ENCODE data around the gene SLAMF7. TPM values are rescaled to one million over a fixed set of nuclear protein-coding genes. Genes with fewer than 3 reads are reported as not detected.
"Not testable (repeated sequence)": the region's sequence is repeated elsewhere in the genome, so short reads cannot be mapped to it uniquely, and the experiment has no call there.

The SLAMF7 gene
- total RNA-seq, 2 donors from 2014 or later: 2.2 to 12.9 TPM

DNA sequence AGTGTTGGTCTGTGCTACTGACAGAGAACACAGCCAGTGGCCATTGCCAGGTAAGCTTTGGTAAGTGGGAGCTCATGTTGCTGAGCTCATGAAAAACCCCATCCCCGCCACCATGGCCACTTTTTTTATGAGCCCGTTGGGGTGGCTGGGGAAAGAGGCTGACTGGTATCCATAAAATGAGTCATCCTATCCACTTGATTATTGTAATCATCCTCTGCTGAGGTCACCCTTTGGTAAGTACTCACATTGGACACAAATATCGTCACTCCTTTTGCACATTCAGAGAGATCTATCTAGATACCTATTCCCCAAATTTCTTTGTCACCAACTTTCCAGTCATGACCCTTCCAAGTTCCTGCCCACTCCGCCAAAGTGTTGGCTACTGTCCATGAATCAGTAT is 22.0 kb downstream of the SLAMF7 start:
- no peak for DNase-seq
- ATAC-seq: no peak
- intact Hi-C loops (cut with DNase I, micrococcal nuclease): no loop called here

DNA sequence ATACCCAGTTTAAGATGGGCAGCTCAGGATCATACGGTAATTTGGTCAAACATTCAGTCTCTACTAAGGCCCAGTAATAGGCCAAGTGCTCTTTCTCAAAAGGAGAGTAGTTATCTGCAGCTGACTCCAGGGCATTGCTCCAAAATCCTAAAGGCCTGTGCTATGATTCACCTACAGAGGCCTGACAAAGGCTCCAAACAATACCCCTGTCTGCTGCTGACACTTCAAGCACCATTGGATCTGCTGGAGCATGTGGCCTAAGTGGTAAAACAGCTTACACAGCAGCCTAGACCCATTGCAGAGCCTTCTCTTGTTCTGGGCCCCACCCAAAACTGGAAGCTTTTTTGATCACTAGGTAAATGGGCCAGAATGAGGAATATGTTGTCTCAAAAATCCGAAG is 22.8 kb downstream of the SLAMF7 start:
- DNase-seq: no peak
- intact Hi-C loops (cut with DNase I, micrococcal nuclease): no loop called here
- ATAC-seq: no peak

DNA sequence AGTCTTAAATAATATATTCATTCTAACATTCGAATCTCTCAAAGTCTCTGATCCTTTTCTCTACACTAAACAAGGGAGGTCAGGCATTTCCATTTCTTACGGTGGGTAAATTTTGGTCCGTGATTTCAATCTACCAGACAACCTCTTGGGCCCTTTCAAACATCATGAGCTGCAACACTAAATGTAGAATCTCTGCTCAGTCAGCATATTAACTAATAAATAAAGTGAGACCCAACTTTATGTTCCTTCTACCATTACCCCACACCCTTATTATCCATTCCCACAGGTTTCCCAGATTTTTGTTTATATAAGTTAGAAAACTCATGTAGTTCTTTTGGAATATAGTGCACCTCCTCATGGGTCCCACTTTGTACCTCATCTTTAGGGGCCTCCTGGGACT is 24.9 kb downstream of the SLAMF7 start:
- intact Hi-C loops (cut with DNase I, micrococcal nuclease): no loop called here
- ATAC-seq (no peak), DNase-seq (no peak)

GRCh38 chr1:160767395-160768294 is 28.6 kb downstream of the SLAMF7 start:
- DNase-seq (no peak), ATAC-seq (no peak)
- intact Hi-C loops (cut with DNase I, micrococcal nuclease): no loop called here

- intact Hi-C loops (cut with DNase I, micrococcal nuclease): no loop called here
- DNase-seq (peak; percentile 52 to 66), ATAC-seq (peak; percentile 74)
Measured at GRCh38 chr1:160768295-160768657, 29.2 kb downstream of the SLAMF7 start.

DNA sequence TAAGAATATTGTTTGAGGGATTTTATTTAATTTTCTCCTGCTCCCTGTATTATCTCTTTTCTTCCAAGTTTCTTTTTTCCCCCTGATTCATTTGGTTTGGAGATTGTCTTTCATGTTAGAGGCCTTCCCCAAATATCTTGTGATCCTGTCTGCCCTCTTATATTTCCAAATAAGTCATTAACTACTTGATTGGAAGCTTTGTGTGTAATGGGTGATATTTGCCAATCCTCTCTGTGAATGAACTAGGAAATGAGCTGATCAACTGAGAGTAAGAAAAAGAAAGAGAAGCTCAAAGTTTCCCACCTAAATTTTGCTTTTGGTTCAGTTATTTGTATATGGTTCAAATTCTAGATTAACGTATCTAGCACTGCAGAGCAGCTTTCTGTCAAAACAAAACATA is 33.3 kb downstream of the SLAMF7 start:
- DNase-seq: no peak
- ATAC-seq: no peak
- intact Hi-C loops (cut with DNase I, micrococcal nuclease): no loop called here

GRCh38 chr1:160773093-160773492 is 34.0 kb downstream of the SLAMF7 start:
- ATAC-seq (no peak), DNase-seq (no peak)
- intact Hi-C loops (cut with DNase I, micrococcal nuclease): no loop called here

DNA sequence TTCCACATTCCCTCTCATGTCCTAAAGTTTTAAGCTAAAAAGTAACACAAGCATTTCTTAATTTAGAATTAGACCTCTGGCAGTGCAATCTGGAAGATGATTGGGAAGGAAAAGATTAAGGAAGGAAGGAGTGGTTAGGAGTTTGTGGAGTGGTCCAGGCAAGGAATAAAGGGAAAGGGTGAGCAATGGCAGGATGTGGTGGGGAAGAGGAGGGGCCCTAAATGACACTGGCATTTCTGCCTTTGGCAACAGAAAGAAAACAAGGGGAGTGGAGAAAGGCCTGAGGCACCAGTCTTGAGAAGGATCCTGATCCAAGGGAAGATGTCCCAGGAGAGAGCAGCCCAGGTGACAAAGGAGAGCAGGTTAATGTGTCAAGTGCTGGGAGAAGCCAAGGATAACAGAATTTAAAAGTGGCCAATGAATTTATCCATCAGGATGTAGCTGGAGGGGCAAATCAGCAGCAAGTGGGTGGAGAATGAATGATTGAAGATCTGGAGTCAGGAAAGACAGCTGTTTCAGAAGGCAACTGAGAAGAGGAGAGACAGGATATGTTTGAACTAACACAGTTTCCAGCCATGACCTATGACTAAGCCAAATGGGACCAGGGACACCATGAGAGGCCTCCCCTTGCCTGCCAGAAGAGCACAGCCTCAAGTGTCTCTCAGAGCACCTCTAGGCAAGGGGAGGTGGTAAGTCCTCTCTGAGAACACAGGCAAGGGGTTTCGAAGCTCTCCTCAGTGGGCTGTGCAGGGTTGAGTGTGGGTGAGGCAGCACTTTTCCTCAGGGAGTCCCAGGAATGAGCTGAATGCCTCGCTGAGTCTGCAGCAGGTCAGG is 36.1 kb downstream of the SLAMF7 start:
- no peak for DNase-seq
- intact Hi-C loops (cut with DNase I, micrococcal nuclease): no loop called here
- no peak for ATAC-seq

DNA sequence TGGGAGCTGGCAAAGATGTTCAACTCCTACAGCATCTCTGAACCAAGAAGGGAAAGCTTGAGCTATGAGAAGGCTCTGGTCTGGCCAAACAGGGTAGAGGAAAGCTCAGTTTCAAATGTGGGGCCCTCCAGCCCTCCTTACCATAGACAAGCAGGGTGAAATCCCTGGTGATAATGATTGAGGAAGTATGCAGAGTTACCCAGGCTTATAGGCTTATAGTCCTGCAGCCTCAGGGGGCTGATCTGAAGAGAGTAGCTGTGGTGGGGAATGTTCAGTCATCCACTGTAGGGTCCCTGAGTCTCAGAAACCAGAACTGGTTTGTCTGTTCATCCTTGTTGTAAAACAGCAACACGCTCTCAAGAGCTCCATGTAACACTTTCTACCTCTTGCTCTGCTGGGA is 37.1 kb downstream of the SLAMF7 start:
- intact Hi-C loops (cut with DNase I, micrococcal nuclease): no loop called here
- ATAC-seq (no peak), DNase-seq (no peak)

- intact Hi-C loops (cut with DNase I, micrococcal nuclease): no loop called here
- peak; percentile 42 for ATAC-seq
Measured at GRCh38 chr1:160777486-160778089, 38.5 kb downstream of the SLAMF7 start.

DNA sequence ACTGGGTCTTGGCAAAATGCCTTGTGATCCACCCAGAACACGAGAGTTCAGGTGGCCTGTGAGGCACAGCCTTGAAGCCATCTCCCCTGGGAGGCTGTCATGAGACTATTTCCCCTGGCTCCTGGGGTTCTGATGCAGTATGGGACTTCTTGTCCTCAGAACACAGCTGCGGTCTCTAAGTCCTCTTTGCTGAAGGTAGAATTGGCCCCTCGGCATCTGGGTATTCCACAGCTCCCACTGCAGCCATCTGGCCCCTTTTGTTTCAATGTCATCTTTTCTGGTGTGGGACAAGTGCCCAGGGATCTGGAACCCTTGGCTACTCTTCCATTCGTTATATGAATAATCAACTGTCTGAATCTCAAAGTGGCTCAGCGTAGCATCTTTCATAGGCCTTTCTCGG is 39.9 kb downstream of the SLAMF7 start:
- intact Hi-C loops (cut with DNase I, micrococcal nuclease): no loop called here
- ATAC-seq (no peak), DNase-seq (no peak)

More at GRCh38 chr1:160777486-160778089, 38.5 kb downstream of the SLAMF7 start:
- DNase-seq: peak in 1 of 2 donors; percentile 46

DNA sequence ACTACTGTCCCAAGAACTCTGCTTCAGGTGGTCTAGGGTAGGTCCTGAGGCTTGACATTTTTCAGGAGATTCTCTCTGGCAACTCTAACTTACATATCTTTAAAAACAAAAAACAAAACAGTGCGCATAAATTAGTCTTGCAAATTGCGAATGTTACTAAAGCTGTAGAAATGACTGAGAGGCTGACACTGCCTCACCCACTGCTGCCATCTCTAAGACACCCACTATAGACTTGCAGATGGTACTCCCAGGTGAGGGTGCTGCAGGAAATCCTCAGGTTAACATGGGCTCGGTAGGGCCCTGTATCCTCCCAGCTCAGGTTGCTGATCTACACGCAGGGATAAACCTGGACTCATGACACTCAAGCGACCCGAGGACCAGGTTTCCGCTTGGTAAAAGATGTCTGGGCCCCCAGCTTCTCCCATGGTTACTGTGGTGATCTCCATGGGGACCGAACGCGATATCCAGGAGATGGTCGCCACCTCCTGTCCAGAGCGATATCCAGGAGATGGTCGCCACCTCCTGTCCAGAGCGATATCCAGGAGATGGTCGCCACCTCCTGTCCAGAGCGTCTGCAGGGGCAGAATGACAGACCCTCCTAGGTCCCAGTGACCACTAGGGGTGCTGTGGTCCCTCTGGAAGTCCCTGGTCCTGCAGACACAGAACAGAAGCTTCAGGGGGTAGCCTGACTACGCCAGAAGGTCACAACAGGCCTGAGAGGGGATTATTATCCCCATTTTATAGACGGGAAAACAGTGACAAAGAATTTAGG is 40.8 kb downstream of the SLAMF7 start:
- no peak for ATAC-seq
- intact Hi-C loops (cut with DNase I, micrococcal nuclease): no loop called here
- no peak for DNase-seq

- intact Hi-C loops (cut with DNase I, micrococcal nuclease): no loop called here
- no peak for ATAC-seq
- no peak for DNase-seq
Measured at GRCh38 chr1:160780398-160780755, 41.3 kb downstream of the SLAMF7 start.

DNA sequence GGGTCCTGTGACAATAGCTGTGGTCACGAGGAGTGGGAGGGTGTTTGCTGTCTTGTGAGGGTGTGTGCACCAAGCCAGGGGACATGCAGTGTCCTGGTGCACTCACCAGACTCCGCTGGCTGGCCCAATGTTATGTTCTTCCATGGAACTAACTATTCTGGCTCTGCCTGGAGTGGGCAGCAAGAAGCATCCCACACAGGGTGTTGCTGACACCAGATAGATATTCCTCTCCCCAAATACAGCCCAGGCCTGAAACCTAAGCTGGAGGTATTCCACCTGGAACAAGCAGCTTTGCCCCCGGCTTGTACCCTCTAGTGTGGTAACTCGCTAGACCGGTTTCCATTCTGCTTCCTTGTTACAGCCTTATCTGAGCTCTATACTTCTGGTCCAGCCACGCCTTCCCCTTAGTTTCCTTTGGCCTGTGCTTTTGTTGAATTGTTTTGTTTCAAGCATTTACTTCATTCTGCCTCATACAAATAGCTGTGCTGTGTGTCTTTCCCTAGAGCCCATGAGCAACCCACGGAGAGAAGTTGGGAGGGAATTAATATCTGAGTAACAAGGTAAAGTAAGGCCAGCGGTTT is 42.2 kb downstream of the SLAMF7 start:
- intact Hi-C loops (cut with DNase I, micrococcal nuclease): no loop called here
- DNase-seq: peak; percentile 73 to 83
- ATAC-seq: peak; percentile 95

- ATAC-seq (peak; percentile 41), DNase-seq (no peak)
- intact Hi-C loops (cut with DNase I, micrococcal nuclease): no loop called here
Measured at GRCh38 chr1:160781914-160782689, 43.1 kb downstream of the SLAMF7 start.

GRCh38 chr1:160782988-160783765 is 44.1 kb downstream of the SLAMF7 start:
- intact Hi-C loops (cut with DNase I, micrococcal nuclease): not testable (repeated sequence)
- ATAC-seq (peak; percentile 35), DNase-seq (peak; percentile 65 to 81)

DNA sequence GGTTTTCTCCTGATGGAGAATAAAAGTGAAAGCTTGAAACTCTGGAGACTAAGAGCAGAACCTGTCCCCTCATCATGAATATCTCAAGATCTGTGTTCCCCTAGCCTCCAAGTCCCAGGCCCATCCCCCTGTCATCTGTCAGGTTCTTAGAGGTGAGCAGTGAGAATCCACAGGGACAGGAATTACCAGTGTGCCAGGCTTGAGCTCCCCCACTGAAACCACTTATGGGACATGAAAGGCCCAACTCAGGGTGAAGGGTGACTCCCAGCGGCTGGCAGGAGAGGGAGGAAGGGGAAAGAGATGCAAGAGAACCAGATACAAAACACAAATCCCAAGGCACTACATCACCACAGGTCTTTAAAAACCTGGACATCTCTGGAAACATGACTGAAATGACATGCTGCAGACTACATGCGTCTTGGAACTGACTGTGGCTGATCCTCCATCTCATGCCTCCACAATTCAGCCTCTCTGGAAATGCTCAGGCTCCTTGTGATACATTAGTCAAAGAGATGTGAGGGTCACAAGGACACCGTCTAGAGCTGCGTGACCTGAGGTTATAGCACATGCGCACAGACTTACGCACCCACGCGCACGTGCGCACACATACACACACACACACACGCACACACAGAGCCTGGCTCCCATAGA is 50.1 kb downstream of the SLAMF7 start:
- intact Hi-C loops (cut with DNase I, micrococcal nuclease): no loop called here
- ATAC-seq: no peak
- no peak for DNase-seq
